Caco-2 (cell line): Measurements from ENCODE around the gene RHOT2. TPM values are rescaled to one million over a fixed set of nuclear protein-coding genes. Genes with fewer than 3 reads are reported as not detected.

Source experiments
- Bru-seq: library from RNA; stranded (reverse); fragments of 400-500 nt; gene quantifications from one replicate; lab custom pipeline; 2021; lab: Mats Ljungman, UMichigan
- BruChase-seq, 2 experiments: library from RNA; stranded (reverse); fragments of 400-500 nt; gene quantifications; one replicate each; lab custom pipeline; 2021; lab: Mats Ljungman, UMichigan
- BruUV-seq: library from RNA; stranded (reverse); fragments of 400-500 nt; replicated peaks from 2 replicates; lab custom pipeline; 2021; lab: Mats Ljungman, UMichigan
- CTCF ChIA-PET: fragments of 300-600 bp; sonication (Branson Sonifier 250); formaldehyde crosslinking; loops from one replicate; lab custom pipeline; 2022; ENCODE audit warnings: antibody characterized with exemption; lab: Charles Lee
- POLR2A ChIA-PET: fragments of 300-600 bp; sonication (Branson Sonifier 250); formaldehyde crosslinking; loops from one replicate; lab custom pipeline; 2022; ENCODE audit warnings: antibody characterized with exemption; lab: Charles Lee
- DNase-seq, 2 experiments: peaks; one replicate each; pipeline versions ENCODE4 v3.0.0 to v3.0.0-alpha.2; 2020 to 2022
- H3K27me3 ChIP-seq: replicated peaks from 2 replicates; pipeline ENCODE4 v1.6.0; 2011; ENCODE audit warnings: low read length; ENCODE audit not compliant: control insufficient read depth, insufficient read depth
- H3K36me3 ChIP-seq: 2 replicates; pipeline ENCODE4 v1.5.1; 2011; ENCODE audit warnings: low read length; ENCODE audit not compliant: control insufficient read depth, insufficient read depth
- H3K4me1 ChIP-seq: fragments of 250-450 bp; sonication (Bioruptor Pico); 2 replicates; pipeline ENCODE4 v1.5.1; 2020; ENCODE audit warnings: mild to moderate bottlenecking
- H3K4me3 ChIP-seq: 2 replicates; pipeline ENCODE4 v1.5.1; 2011; ENCODE audit warnings: low read depth, mild to moderate bottlenecking, control low read depth, low read length
- H3K9me3 ChIP-seq: fragments of 250-450 bp; sonication (Bioruptor Pico); 2 replicates; pipeline ENCODE4 v1.5.1; 2020; ENCODE audit warnings: mild to moderate bottlenecking, moderate library complexity
- H3K27ac Mint-ChIP-seq: one replicate; pipeline ENCODE4 v1.8.0; 2022; ENCODE audit warnings: mixed read lengths; ENCODE audit not compliant: unreplicated experiment
- H3K27me3 Mint-ChIP-seq: one replicate; pipeline ENCODE4 v1.8.0; 2022; ENCODE audit warnings: mixed read lengths; ENCODE audit not compliant: insufficient read depth, unreplicated experiment
- H3K36me3 Mint-ChIP-seq: one replicate; pipeline ENCODE4 v1.8.0; 2022; ENCODE audit warnings: mild to moderate bottlenecking, mixed read lengths; ENCODE audit not compliant: insufficient read depth, unreplicated experiment
- H3K4me1 Mint-ChIP-seq: one replicate; pipeline ENCODE4 v1.8.0; 2022; ENCODE audit warnings: low read depth, mixed read lengths; ENCODE audit not compliant: unreplicated experiment
- H3K4me3 Mint-ChIP-seq: one replicate; pipeline ENCODE4 v1.8.0; 2022; ENCODE audit warnings: mild to moderate bottlenecking, moderate library complexity, mixed read lengths; ENCODE audit not compliant: unreplicated experiment
- H3K9me3 Mint-ChIP-seq: one replicate; pipeline ENCODE4 v1.8.0; 2022; ENCODE audit warnings: mixed read lengths; ENCODE audit not compliant: unreplicated experiment
- intact Hi-C: fragments of 100-400 bp; cut with micrococcal nuclease; formaldehyde crosslinking; loops from one replicate; pipeline ENCODE4 v1.10.0; 2022; ENCODE audit not compliant: unreplicated experiment
- long read RNA-seq: library from polyadenylated mRNA; stranded (forward); transcript quantifications from one replicate; pipeline ENCODE4 v2.0.0, GENCODE V29; 2022
- total RNA-seq: library from RNA; stranded (reverse); gene quantifications from 2 replicates; pipeline ENCODE4 v1.2.3, GENCODE V29; 2022
- TF ChIP-seq, protein P1 (sequence below), 2 experiments: fragments of 200-600 bp in 1 of 2; IDR thresholded peaks; 1 replicate in 1 of 2; 2 replicates in 1 of 2; pipeline versions ENCODE4 v1.5.1 to v1.8.0; 2011 to 2022; ENCODE audit warnings: antibody characterized with exemption in 1 of 2, control low read depth in 1 of 2, inconsistent platforms in 1 of 2, low read depth in 1 of 2, low read length in 1 of 2, mild to moderate bottlenecking in 1 of 2, moderate library complexity in 1 of 2; ENCODE audit not compliant: insufficient read depth in 1 of 2, severe bottlenecking in 1 of 2, unreplicated experiment in 1 of 2

RHOT2 gene
- total RNA-seq (96.7 and 106 TPM in 2 replicates), Bru-seq, nascent RNA (percentile 60 among the genes with signal in this experiment), BruChase-seq, experiment 1, labeled RNA remaining after a 2-hour chase (percentile 76 among the genes with signal in this experiment), BruChase-seq, experiment 2, labeled RNA remaining after a 6-hour chase (percentile 86 among the genes with signal in this experiment)
- long read RNA-seq, transcript RHOT2-201 (19 exons, 2,539 nt), result major isoform, 31 of 169 reads
- long read RNA-seq, partial matches to known transcripts, result 20 of 169 reads
- long read RNA-seq, other reads (novel, unspliced or antisense), result 117 of 169 reads

DNA sequence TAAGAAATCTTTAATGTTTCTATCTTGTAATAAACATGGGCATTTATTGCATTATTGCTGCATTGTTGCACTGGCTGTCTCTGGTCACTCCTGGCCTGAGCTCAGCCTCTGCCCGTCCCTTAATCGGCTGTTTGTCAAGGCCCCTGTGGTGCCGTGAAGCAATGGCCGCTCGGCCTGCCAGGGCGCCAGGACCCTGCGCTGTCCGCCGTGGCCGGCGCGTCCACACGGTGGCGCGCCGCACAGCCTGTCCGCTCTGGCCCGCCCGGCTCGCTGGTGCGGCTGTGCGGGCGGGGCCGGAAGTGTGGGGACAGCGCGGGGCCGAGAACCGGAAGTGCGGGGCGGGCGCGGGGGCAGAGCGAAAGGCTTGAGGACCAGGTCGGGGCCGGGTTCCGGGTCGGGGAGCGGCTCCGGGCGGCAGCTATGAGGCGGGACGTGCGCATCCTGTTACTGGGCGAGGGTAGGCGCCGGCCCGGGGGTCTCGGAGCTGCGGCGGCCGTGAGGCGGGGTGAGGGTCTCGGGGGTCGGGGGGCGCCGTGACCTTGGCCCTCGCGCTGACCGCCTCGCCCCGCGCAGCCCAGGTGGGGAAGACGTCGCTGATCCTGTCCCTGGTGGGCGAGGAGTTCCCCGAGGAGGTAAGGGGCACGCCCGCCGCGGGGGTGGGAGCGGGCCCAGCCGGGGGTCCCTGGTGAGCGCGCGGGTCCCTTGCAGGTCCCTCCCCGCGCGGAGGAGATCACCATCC, at the start of gene RHOT2:
TSS of gene RHOT2 (plus strand) at position 353 of the 739 bp plus-strand sequence. CDS start at position 421, 68 bp downstream.
- peak; percentile 89 to 94 for DNase-seq

DNA sequence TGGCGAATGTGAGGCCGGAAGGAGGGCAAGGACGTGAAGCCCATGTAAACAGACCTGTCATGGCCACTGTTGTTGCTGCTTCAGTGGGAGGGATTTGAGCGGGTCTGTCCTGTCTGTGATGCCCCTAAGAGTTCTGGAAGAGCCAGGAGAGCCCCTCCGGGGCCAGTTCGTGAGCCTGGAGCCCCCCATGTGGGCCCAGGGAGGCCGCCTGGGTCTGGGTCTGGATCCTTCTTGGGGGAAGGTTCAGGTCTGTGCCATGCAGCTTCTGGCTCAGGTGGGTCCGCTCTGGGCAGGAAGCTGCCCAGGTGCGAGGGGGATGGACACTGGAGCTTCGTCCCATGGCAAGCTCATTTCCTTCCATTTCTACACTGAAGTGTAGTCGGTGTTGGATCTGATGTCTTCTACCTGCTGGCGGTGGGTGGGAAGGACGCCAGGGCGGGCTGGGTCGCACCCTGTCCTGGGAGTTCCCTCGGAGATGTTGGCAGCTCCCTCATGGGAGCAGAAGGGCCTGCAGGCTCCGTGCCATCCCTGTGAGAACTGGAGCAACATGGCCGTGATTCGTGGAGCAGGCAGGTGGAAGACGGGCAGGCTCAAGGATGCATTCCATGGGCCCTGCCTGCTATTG, 48.3 kb upstream of the RHOT2 start:
- POLR2A ChIA-PET, result no interaction called here
- H3K27me3 ChIP-seq, result no peaks in the 10 kb centered on the region
- no peak for DNase-seq
- Mint-ChIP-seq H3K27ac (no peak overlapping the region), H3K9me3 (no peaks in the 10 kb centered on the region), H3K27me3 (no peaks in the 10 kb centered on the region), H3K4me3 (no peak overlapping the region), H3K36me3 (peaks cover 5% of the 10 kb centered on the region), H3K4me1 (no peaks in the 10 kb centered on the region)
- CTCF ChIA-PET, result no interaction called here
- BruUV-seq, result no TSS peak
- no peaks in the 10 kb centered on the region for H3K36me3 ChIP-seq
- no peaks in the 10 kb centered on the region for H3K9me3 ChIP-seq
- TF ChIP-seq, protein P1, sequence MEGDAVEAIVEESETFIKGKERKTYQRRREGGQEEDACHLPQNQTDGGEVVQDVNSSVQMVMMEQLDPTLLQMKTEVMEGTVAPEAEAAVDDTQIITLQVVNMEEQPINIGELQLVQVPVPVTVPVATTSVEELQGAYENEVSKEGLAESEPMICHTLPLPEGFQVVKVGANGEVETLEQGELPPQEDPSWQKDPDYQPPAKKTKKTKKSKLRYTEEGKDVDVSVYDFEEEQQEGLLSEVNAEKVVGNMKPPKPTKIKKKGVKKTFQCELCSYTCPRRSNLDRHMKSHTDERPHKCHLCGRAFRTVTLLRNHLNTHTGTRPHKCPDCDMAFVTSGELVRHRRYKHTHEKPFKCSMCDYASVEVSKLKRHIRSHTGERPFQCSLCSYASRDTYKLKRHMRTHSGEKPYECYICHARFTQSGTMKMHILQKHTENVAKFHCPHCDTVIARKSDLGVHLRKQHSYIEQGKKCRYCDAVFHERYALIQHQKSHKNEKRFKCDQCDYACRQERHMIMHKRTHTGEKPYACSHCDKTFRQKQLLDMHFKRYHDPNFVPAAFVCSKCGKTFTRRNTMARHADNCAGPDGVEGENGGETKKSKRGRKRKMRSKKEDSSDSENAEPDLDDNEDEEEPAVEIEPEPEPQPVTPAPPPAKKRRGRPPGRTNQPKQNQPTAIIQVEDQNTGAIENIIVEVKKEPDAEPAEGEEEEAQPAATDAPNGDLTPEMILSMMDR (IDR thresholded peaks at IDR 0.05; ENCODE audit: insufficient read depth in 1 of 2, low read depth in 1 of 2, low read length in 1 of 2, severe bottlenecking in 1 of 2, unreplicated experiment in 1 of 2), result no peak
- no peak overlapping the region for H3K4me3 ChIP-seq
- intact Hi-C loops, result no loop called here
- H3K4me1 ChIP-seq, result no peaks in the 10 kb centered on the region

More for the DNA sequence above, at the start of gene RHOT2:
- H3K27me3 Mint-ChIP-seq, result no peaks in the 10 kb centered on the region
- Histone ChIP-seq H3K36me3 (peaks cover 5% of the 10 kb centered on the region), H3K4me1 (no peaks in the 10 kb centered on the region; the same call in 1 of the 2 replicates), H3K9me3 (no peaks in the 10 kb centered on the region), H3K4me3 (peak within 1 kb of the TSS; percentile 99), H3K27me3 (no peaks in the 10 kb centered on the region)
- ChIA-PET CTCF (interaction anchor here (1.0 kb wide), 1 partner anchor 22 kb away, joined by 3 read pairs; no protein-coding TSS in a partner anchor), POLR2A (no interaction called here)
- no peaks in the 10 kb centered on the region for H3K9me3 Mint-ChIP-seq
- TF ChIP-seq, protein P1 (IDR thresholded peaks at IDR 0.05; ENCODE audit: insufficient read depth in 1 of 2, low read depth in 1 of 2, low read length in 1 of 2, severe bottlenecking in 1 of 2, unreplicated experiment in 1 of 2), result peak; percentile 41 to 69
- H3K4me3 Mint-ChIP-seq, result peak within 1 kb of the TSS; percentile 73
- H3K4me1 Mint-ChIP-seq, result no peaks in the 10 kb centered on the region
- no peaks in the 10 kb centered on the region for H3K36me3 Mint-ChIP-seq
- intact Hi-C loops, result no loop called here
- H3K27ac Mint-ChIP-seq, result no peak within 1 kb of the TSS
- BruUV-seq, result TSS peak; percentile 24
